ENCODE measurements around the gene TCERG1.
A peak's percentile ranks its signal among the peaks of the same experiment; 100 is the strongest.

The TCERG1 gene

GRCh38 chr5:146446861-146447733, at the start of gene TCERG1:
TSS of gene TCERG1 (plus strand) at chr5:146447333. CDS start at chr5:146447350, 17 bp downstream.
- DNase-seq, result peak; percentile 92

DNA sequence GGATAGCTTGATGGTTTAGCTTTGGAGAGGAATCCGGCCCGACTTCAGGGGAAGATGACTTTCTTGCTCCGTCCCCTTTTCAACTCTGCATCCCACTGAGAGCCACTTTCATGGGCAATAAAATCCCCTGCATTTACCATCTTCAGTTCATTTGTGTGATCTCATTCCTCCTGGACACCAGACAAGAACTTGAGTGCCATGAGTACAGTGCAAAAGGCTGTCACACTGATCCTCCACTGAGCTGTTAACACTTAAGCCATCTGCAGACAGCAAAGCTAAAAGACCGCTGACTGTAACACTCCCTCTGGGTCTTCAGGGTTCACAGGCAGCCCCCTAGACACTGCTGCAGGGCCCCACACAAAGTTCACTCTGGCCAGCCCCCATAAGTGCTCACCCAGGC, 48.3 kb upstream of the TCERG1 start:
- DNase-seq, result no peak

DNA sequence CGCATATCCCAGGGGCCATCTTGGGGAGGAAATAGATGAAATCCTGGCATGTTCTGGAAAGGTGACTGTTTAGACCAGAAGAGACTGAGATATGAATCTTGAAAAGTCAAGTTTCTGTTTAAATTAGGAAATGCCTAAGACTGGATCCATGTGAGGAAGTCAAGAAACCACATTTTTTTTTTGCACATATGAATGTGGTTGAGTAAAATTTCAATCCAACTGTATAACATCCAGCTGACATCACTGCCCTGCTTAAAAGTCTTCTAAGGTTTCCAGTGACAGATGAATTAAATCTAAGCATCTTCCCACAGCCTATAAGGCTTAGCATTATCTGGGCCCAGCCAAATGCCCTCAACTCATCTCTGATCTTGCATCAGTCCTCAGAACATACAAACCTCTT, 47.7 kb upstream of the TCERG1 start:
- DNase-seq, result no peak

- DNase-seq, result no peak
Observed at GRCh38 chr5:146400201-146400600, 46.9 kb upstream of the TCERG1 start.

DNA sequence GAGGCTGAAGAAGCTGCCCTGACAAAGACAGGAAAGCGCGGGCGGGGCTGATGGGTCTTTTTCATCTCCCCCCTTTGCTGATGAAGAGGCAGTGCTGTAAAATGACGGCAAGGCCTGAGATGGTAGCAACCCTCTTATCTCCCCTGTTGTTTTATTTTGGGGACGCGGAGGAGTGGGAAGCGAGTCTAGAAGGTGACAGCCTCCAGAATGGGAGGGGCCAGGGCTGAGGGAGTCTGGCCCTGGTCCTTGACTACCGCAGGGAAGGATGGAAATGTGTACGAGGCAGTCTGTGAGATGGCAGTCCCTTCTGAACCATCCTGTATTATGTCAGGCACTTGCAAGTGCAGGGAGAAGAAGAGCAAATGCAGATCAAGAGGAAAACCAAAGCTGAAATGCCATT, 46.1 kb upstream of the TCERG1 start:
- no peak for DNase-seq

DNA sequence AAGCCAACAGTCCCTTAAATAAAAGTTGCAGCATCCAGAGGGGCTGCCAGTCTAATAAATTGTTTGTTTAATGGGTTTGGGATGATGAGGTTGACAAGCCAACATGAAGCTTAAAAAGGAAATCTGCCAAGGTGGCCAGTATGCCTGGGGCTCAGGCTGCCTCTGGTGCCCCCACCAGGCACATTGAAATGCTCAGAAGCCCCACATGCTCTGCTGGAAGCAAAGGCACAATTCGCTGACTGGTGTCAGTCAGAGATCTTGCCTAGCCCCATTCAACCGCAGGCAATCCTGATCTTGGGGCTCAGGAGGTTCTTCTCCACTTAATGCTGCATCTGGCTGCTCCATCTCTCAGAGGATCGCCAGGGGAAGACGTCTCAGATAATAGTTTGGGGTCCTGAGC, 44.2 kb upstream of the TCERG1 start:
- no peak for DNase-seq

- no peak for DNase-seq
Observed at GRCh38 chr5:146409054-146409671, 38.0 kb upstream of the TCERG1 start.

- DNase-seq, result no peak
Observed at GRCh38 chr5:146410272-146410671, 36.9 kb upstream of the TCERG1 start.

GRCh38 chr5:146419696-146420095, 27.4 kb upstream of the TCERG1 start:
- DNase-seq, result no peak

- no peak for DNase-seq
Observed at GRCh38 chr5:146425023-146425422, 22.1 kb upstream of the TCERG1 start.

GRCh38 chr5:146426305-146426704, 20.8 kb upstream of the TCERG1 start:
- no peak for DNase-seq

GRCh38 chr5:146426853-146427618, 20.1 kb upstream of the TCERG1 start:
- DNase-seq, result peak; percentile 1

DNA sequence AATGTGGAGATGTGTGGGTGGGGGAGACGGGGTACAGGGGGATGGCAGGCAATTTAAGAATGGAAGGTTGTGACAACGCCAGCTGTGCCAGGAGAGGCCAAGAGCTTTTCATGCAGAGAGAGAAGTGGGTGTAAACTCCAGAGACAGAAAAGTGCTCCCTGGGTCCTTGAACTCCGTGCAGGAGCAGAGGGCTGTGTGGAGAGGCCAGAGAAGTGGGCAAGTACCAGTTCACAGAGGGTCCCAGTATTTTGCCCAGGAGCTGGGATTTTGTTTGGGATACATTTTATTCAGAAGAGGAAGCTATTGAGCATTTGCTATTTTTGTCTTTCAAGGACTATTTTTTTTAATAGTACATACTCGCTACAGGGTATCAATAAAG, 19.5 kb upstream of the TCERG1 start:
- DNase-seq, result no peak

DNA sequence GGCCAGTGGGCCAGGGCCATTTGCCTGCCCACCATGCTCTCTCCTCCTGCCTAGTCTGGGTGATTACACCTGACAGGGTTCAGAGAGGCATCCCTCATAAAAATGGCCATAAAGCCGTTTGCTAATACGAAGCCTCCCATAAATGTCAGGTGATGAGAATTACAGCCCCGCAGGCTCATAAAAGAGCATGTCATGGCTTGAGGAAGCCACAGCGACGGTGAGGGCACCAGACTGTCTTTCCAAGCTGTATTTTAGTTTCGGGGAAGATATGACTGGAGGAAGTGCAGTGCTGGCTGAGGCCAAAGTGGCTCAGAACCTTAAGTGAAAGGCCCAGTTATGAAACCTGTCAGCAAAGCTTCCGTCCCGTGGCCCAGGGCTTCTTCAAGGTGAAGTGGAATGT, 18.5 kb upstream of the TCERG1 start:
- DNase-seq, result no peak

GRCh38 chr5:146440353-146440752, 6.8 kb upstream of the TCERG1 start:
- no peak for DNase-seq

GRCh38 chr5:146440870-146441495, 6.2 kb upstream of the TCERG1 start:
- no peak for DNase-seq

DNA sequence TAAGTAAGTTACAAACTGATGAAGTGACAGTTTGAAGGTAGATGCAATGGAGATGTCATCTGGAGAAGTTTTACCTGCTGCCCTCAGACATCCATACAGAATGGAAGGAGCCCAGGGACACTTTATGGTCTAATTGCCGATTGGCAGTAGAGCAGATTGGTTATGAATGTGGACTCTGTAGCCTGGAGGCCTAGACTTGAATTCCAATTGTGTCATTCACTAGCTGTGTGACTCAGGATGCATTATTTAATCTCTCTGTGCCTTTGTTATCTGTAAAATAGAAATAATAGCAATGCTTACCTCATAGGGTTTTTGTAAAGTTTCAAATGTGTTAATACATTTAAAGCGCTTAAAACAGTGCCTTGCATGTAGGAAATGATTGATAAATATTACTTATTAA, 5.2 kb upstream of the TCERG1 start:
- no peak for DNase-seq

DNA sequence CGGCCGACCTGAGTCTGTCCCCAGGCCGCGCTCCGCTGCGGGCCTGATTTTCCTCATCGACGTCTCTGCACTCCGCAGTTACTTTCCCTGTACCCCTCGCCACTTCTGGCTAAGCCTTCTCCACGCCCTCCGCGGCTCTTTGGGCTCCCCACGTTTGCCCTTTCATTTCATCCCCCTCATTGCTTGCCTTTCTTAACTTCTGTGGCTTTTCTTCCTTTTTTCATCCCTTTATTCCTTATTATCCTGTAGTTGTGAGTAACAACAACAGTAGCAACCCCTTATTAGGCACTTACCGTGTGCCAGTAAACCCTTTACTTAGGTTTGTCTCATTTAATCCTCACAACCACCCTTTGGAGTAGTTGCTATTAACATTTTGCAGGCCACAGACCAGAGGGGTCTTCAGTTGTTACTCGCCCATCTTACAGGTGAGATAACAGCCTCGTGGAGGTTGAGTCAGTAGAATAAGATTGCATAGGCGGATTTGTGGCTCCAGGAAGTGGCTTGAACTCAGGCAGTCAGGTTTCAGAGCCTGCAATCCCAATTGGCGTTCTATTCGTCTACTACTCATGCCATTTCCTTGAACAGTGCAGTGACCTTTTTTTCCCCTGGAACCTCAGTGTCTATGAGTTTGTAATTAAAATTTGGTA, 724 bp downstream of the TCERG1 start:
- no peak for DNase-seq

- DNase-seq, result no peak
Observed at GRCh38 chr5:146448783-146449519, 1.8 kb downstream of the TCERG1 start.

DNA sequence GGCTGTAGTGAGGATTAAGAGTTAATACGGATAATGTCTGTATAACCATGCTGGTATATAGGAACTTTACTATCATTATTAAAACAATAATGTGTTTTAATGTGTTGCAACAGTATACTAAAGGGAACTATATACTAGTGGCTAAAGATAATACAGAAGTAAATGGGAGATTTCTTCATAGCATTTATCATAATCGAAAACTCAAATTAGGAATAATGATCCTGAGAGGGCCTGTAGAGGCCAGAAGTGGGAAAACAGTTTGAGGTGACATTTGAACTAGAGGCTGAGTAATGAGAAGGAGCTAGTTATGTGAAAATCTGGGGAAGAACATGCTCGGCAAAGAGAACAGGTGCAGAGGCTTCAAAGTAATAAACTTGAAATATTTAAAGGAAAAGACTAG, 2.9 kb downstream of the TCERG1 start:
- DNase-seq, result no peak

- DNase-seq, result no peak
Observed at GRCh38 chr5:146451411-146451810, 4.3 kb downstream of the TCERG1 start.

DNA sequence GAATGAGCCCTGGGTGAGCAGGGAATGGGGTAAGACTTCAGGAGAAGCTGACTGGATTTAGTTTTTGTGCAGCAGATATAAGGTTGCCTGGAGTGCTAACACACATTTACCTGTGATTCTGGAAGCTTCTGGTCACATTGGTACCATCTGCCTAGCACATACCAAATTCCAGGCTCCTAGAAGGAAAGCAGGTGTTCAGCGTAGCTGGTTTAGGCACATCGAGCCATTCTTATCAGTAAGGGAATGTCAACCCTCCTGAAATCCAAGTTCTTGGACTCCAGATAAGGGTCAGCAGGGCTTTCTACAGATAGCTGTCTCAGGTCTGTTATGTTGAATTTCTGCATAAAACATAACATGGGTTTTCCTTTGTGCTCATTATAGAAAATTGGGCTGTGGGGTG, 10.3 kb downstream of the TCERG1 start:
- DNase-seq, result no peak

Measured in DMS79 (cell line).